ENCODE measurements around the gene IPCEF1.

DNA sequence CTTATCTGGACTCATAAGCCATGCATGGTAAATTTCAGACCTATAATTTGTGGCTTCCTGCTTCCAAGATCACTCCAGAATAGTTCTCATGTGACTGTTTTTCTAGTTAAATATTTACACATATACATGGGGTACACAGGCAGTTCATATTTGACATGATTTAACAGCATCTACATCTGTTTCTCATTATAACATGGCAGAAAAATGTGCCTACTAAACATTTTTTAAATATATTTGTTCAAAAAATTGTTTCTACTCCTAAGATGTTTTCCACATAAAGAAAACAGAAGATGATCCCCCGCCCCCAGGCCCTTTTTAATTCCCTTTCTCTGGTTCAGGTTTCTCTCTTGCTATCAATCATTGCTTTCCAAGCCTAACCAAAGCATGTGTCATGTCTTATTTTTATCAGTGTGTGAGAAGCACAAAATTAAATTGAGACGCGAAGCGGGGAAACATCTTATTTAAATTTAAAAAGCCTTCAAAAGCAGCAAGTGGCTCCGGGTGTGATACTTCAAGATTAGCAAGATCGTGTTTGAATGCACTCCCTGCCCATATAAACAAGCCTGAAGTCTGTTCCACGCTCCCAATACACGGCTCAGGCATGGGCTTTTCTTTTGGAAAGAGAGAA, 37.3 kb downstream of the IPCEF1 start:
- TF ChIP-seq FOXM1 (IDR thresholded peaks at IDR 0.05; ENCODE audit: borderline replicate concordance) = no peak
- no peak for TF ChIP-seq BHLHE40 (IDR thresholded peaks at IDR 0.05; ENCODE audit: borderline replicate concordance)
- TF ChIP-seq LEF1 (IDR thresholded peaks at IDR 0.05; ENCODE audit: borderline replicate concordance) = no peak
- TF ChIP-seq SUZ12 (IDR thresholded peaks at IDR 0.05) = no peak
- no peak for TF ChIP-seq ZNF384 (IDR thresholded peaks at IDR 0.05)
- no peak for TF ChIP-seq SP1 (IDR thresholded peaks at IDR 0.05)
